A673 (cell line): Measurements from ENCODE around the gene PHTF2. TPM values are rescaled to one million over a fixed set of nuclear protein-coding genes. Genes with fewer than 3 reads are reported as not detected.
A peak's percentile ranks its signal among the peaks of the same experiment; 100 is the strongest.

Experiments used
- BruUV-seq: library from RNA; stranded (reverse); fragments of 400-500 nt; replicated peaks from 2 replicates; lab custom pipeline; 2021; lab: Mats Ljungman, UMichigan
- CTCF ChIA-PET: fragments of 300-600 bp; sonication (Branson Sonifier 250); formaldehyde crosslinking; loops from one replicate; lab custom pipeline; 2022; ENCODE audit warnings: antibody characterized with exemption; lab: Charles Lee
- POLR2A ChIA-PET: fragments of 300-600 bp; sonication (Branson Sonifier 250); formaldehyde crosslinking; loops from one replicate; lab custom pipeline; 2022; ENCODE audit warnings: antibody characterized with exemption; ENCODE audit not compliant: low non-redundant PET; lab: Charles Lee
- DNase-seq: peaks from one replicate; pipeline ENCODE4 v3.0.0-alpha.2; 2015; ENCODE audit warnings: low spot score
- H3K27ac ChIP-seq: fragments of 200-600 bp; sonication (generic); 2 replicates; pipeline ENCODE4 v1.5.1; 2016; ENCODE audit warnings: mixed run types, low read depth, mild to moderate bottlenecking, mixed read lengths, antibody characterized with exemption, low read length; ENCODE audit not compliant: poor library complexity, severe bottlenecking
- H3K27me3 ChIP-seq: fragments of 200-600 bp; sonication (generic); replicated peaks from 2 replicates; pipeline ENCODE4 v1.6.1; 2017; ENCODE audit warnings: mixed run types, low read depth, mild to moderate bottlenecking, mixed read lengths, antibody characterized with exemption, low read length; ENCODE audit not compliant: insufficient read depth, poor library complexity
- H3K36me3 ChIP-seq: fragments of 200-600 bp; sonication (generic); 2 replicates; pipeline ENCODE4 v1.6.1; 2016; ENCODE audit warnings: mixed run types, mild to moderate bottlenecking, mixed read lengths, antibody characterized with exemption, low read length; ENCODE audit not compliant: insufficient read depth, poor library complexity, severe bottlenecking
- H3K4me1 ChIP-seq: fragments of 200-600 bp; sonication (generic); 2 replicates; pipeline ENCODE4 v1.6.1; 2017; ENCODE audit warnings: mixed run types, mild to moderate bottlenecking, mixed read lengths, antibody characterized with exemption, low read length; ENCODE audit not compliant: insufficient read depth, poor library complexity, severe bottlenecking
- H3K4me3 ChIP-seq: fragments of 200-600 bp; sonication (generic); 2 replicates; pipeline ENCODE4 v1.5.1; 2016; ENCODE audit warnings: low read depth, mixed run types, mild to moderate bottlenecking, mixed read lengths, low read length; ENCODE audit not compliant: poor library complexity, severe bottlenecking
- H3K9me3 ChIP-seq: fragments of 200-600 bp; sonication (generic); 2 replicates; pipeline ENCODE4 v1.6.1; 2016; ENCODE audit warnings: mixed run types, low read depth, mild to moderate bottlenecking, mixed read lengths, antibody characterized with exemption, low read length; ENCODE audit not compliant: poor library complexity, severe bottlenecking
- EZH2 ChIP-seq: fragments of 200-600 bp; sonication (generic); IDR thresholded peaks from 2 replicates; pipeline ENCODE4 v1.6.1; 2017; ENCODE audit warnings: borderline replicate concordance, low read depth, mild to moderate bottlenecking, mixed read lengths, antibody characterized with exemption, low read length; ENCODE audit not compliant: poor library complexity, severe bottlenecking
- intact Hi-C: fragments of 100-400 bp; cut with micrococcal nuclease; formaldehyde crosslinking; loops from one replicate; pipeline ENCODE4 v1.10.0; 2022; ENCODE audit not compliant: unreplicated experiment
- total RNA-seq: library from RNA; stranded (reverse); gene quantifications from 2 replicates; pipeline ENCODE4 v1.2.3, GENCODE V29; 2021
- TF ChIP-seq, protein P1 (sequence below): fragments of 300-800, 200-600 bp; sonication (generic); conservative IDR thresholded peaks from 2 replicates; pipeline ENCODE4 v1.5.1; 2017; ENCODE audit warnings: low read depth, mild to moderate bottlenecking, antibody characterized with exemption, low read length, moderate library complexity, mixed read lengths

The PHTF2 gene
- total RNA-seq, 1 experiment from 2014 or later = 36.6 TPM

DNA sequence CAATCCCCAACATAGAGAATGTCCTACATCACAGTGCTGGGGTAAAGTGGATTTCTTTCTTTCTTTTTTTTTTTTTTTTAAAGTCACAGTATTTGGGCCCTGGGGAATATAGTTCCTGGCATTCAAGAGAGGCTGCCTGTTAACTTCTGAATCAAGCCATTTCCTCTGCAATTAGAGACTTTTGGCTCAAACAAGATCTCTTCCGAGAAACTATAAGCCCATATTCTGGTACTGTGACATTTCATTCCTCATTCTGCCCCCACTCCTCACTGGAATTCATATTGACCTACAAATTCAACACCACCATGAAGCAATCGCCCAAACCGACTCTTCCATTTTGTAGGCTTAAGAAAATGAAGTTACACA lies 187.4 kb downstream of the PHTF2 start:
- intact Hi-C loops = no loop called here
- H3K27me3 ChIP-seq = no peaks in the 10 kb centered on the region
- no peak for TF ChIP-seq EZH2
- TF ChIP-seq, protein P1, sequence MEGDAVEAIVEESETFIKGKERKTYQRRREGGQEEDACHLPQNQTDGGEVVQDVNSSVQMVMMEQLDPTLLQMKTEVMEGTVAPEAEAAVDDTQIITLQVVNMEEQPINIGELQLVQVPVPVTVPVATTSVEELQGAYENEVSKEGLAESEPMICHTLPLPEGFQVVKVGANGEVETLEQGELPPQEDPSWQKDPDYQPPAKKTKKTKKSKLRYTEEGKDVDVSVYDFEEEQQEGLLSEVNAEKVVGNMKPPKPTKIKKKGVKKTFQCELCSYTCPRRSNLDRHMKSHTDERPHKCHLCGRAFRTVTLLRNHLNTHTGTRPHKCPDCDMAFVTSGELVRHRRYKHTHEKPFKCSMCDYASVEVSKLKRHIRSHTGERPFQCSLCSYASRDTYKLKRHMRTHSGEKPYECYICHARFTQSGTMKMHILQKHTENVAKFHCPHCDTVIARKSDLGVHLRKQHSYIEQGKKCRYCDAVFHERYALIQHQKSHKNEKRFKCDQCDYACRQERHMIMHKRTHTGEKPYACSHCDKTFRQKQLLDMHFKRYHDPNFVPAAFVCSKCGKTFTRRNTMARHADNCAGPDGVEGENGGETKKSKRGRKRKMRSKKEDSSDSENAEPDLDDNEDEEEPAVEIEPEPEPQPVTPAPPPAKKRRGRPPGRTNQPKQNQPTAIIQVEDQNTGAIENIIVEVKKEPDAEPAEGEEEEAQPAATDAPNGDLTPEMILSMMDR = no peak
- ChIA-PET CTCF (no interaction called here), POLR2A (interaction anchor here (0.7 kb wide), 2 partner anchors 18 to 61 kb away, joined by 4 to 5 read pairs; no protein-coding TSS in a partner anchor)
- H3K27ac ChIP-seq = peak overlapping the region; percentile 74
- no peaks in the 10 kb centered on the region for H3K36me3 ChIP-seq
- no peaks in the 10 kb centered on the region for H3K9me3 ChIP-seq
- DNase-seq = peak; percentile 93
- H3K4me1 ChIP-seq = peaks cover 35% of the 10 kb centered on the region
- H3K4me3 ChIP-seq = peak overlapping the region; percentile 18
- BruUV-seq = no TSS peak

DNA sequence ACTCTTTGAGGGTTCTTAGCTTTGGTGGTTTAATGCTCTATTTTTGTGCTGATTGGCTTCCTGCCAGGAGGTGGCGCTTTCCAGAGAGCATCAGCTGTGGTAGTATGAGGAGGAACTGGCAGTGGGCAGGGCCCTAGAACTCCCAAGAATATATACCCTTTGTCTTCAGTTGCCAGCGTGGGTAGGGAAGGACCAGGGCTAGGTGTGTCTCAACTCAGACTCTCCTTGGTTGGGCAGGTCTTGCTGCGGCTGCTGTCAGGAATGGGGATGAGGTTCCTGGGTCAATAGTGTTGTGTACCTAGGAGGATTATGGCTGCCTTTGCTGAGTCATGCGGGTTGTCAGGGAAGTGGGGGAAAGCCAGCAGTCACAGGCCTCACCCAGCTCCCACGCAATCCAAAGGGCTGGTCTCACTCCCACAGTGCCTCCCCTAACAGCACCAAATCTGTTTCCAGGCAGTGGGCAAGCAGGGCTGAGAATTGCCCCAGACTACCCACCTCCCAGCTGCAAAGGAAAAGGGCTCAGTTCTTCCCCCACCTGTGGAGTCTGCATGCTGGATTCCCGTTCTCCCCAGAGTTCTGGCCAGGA lies 191.5 kb downstream of the PHTF2 start:
- peak; percentile 43 for DNase-seq
- TF ChIP-seq, protein P1 = peak; percentile 40; the same call in 1 of the 2 replicates
- TF ChIP-seq EZH2 = no peak
- no peaks in the 10 kb centered on the region for H3K9me3 ChIP-seq
- H3K36me3 ChIP-seq = no peaks in the 10 kb centered on the region
- no peaks in the 10 kb centered on the region for H3K27me3 ChIP-seq
- BruUV-seq = no TSS peak
- POLR2A ChIA-PET = no interaction called here
- intact Hi-C loops = no loop called here
- H3K4me3 ChIP-seq = no peak overlapping the region
- CTCF ChIA-PET = no interaction called here
- H3K4me1 ChIP-seq = peaks cover 24% of the 10 kb centered on the region
- no peak overlapping the region for H3K27ac ChIP-seq

DNA sequence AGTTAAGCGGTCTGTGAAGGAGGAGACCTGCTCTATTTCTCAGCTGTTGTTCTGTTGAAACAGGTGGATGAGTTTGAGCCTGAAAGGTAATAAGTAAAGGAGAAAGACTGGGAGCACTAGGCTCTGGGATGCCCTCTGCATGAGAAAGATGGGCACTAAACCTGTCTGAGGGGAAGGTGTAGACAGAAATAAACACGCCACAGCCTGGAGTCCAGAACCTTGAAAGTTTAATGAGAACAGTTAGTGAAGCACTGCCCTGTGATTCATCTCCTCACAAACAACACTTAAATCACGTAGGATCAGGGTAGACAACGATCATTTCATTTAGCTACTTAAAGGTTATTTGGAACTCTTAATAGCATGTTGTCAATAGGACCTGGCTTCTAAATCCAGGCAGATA lies 193.1 kb downstream of the PHTF2 start:
- intact Hi-C loops = no loop called here
- no peaks in the 10 kb centered on the region for H3K27me3 ChIP-seq
- ChIA-PET CTCF (no interaction called here), POLR2A (no interaction called here)
- BruUV-seq = no TSS peak
- no peak overlapping the region for H3K4me3 ChIP-seq
- peaks cover 8% of the 10 kb centered on the region for H3K4me1 ChIP-seq
- no peaks in the 10 kb centered on the region for H3K36me3 ChIP-seq
- no peak for TF ChIP-seq EZH2
- TF ChIP-seq, protein P1 = no peak
- DNase-seq = no peak
- no peak overlapping the region for H3K27ac ChIP-seq
- no peaks in the 10 kb centered on the region for H3K9me3 ChIP-seq
